Type B pancreatic cell (in vitro differentiated cells): ENCODE data around the gene PRR20G. TPM values are rescaled to one million over a fixed set of nuclear protein-coding genes. Genes with fewer than 3 reads are reported as not detected.
"Not testable (repeated sequence)": the region's sequence is repeated elsewhere in the genome, so short reads cannot be mapped to it uniquely, and the experiment has no call there.

Experiments
- DNase-seq: peaks from one replicate; pipeline ENCODE4 v3.0.0; 2021; ENCODE audit warnings: mixed read lengths; ENCODE audit not compliant: unreplicated experiment; ENCODE audit errors: extremely low spot score
- H3K27ac Mint-ChIP-seq: 2 replicates; pipeline ENCODE4 v1.8.0; 2021; ENCODE audit warnings: mild to moderate bottlenecking, mixed read lengths
- H3K27me3 Mint-ChIP-seq: 2 replicates; pipeline ENCODE4 v1.8.0; 2021; ENCODE audit warnings: mixed read lengths
- H3K36me3 Mint-ChIP-seq: 2 replicates; pipeline ENCODE4 v1.8.0; 2021; ENCODE audit warnings: mixed read lengths
- H3K4me1 Mint-ChIP-seq: one replicate; pipeline ENCODE4 v1.8.0; 2021; ENCODE audit warnings: mixed read lengths; ENCODE audit not compliant: unreplicated experiment
- H3K4me3 Mint-ChIP-seq: 2 replicates; pipeline ENCODE4 v1.8.0; 2021; ENCODE audit warnings: mild to moderate bottlenecking, mixed read lengths
- H3K9me3 Mint-ChIP-seq: 2 replicates; pipeline ENCODE4 v1.8.0; 2021; ENCODE audit warnings: mixed read lengths
- CTCF ChIP-seq: fragments of 200-600 bp; sonication (generic); conservative IDR thresholded peaks from 2 replicates; pipeline ENCODE4 v1.5.0; 2021; ENCODE audit warnings: antibody characterized with exemption, mild to moderate bottlenecking
- total RNA-seq: library from RNA; stranded (reverse); gene quantifications from 2 replicates; pipeline ENCODE4 v1.2.1, GENCODE V29; 2021; ENCODE audit warnings: low replicate concordance

PRR20G gene
- total RNA-seq, 1 donor from 2014 or later: not detected

- Mint-ChIP-seq H3K27me3 (peaks cover 40% of the 10 kb centered on the region), H3K36me3 (no peaks in the 10 kb centered on the region), H3K9me3 (no peaks in the 10 kb centered on the region), H3K4me1 (no peaks in the 10 kb centered on the region), H3K4me3 (no peak overlapping the region), H3K27ac (no peak overlapping the region)
- no peak for DNase-seq
- no peak for TF ChIP-seq CTCF
These were observed 35.7 kb upstream of the PRR20G start for GRCh38 chr3:127323581-127323980.

- no peak for DNase-seq
- Mint-ChIP-seq H3K27me3 (peaks cover 39% of the 10 kb centered on the region), H3K9me3 (no peaks in the 10 kb centered on the region), H3K36me3 (no peaks in the 10 kb centered on the region), H3K4me1 (no peaks in the 10 kb centered on the region), H3K4me3 (no peak overlapping the region), H3K27ac (no peak overlapping the region)
- TF ChIP-seq CTCF: no peak
These were observed 33.5 kb upstream of the PRR20G start for GRCh38 chr3:127321371-127321770.

- Mint-ChIP-seq H3K4me1 (no peaks in the 10 kb centered on the region), H3K27ac (no peak overlapping the region)
- no peak for DNase-seq
These were observed 32.8 kb upstream of the PRR20G start for GRCh38 chr3:127320529-127321121.

GRCh38 chr3:127316685-127317084, 28.8 kb upstream of the PRR20G start:
- DNase-seq: no peak
- Mint-ChIP-seq H3K36me3 (no peaks in the 10 kb centered on the region), H3K4me3 (no peak overlapping the region), H3K27ac (no peak overlapping the region), H3K27me3 (peaks cover 32% of the 10 kb centered on the region), H3K9me3 (no peaks in the 10 kb centered on the region), H3K4me1 (no peaks in the 10 kb centered on the region)
- TF ChIP-seq CTCF: no peak

More at GRCh38 chr3:127320529-127321121, 32.8 kb upstream of the PRR20G start:
- Mint-ChIP-seq H3K36me3 (no peaks in the 10 kb centered on the region), H3K27me3 (peaks cover 42% of the 10 kb centered on the region), H3K4me3 (no peak overlapping the region), H3K9me3 (no peaks in the 10 kb centered on the region)
- TF ChIP-seq CTCF: no peak

- Mint-ChIP-seq H3K9me3 (no peaks in the 10 kb centered on the region), H3K4me3 (no peak overlapping the region), H3K27ac (no peak overlapping the region), H3K27me3 (peaks cover 40% of the 10 kb centered on the region), H3K36me3 (no peaks in the 10 kb centered on the region), H3K4me1 (no peaks in the 10 kb centered on the region)
- TF ChIP-seq CTCF: no peak
- no peak for DNase-seq
These were observed 25.0 kb upstream of the PRR20G start for GRCh38 chr3:127312818-127313217.

GRCh38 chr3:127308821-127309220, 21.0 kb upstream of the PRR20G start:
- not testable (repeated sequence) for H3K27ac Mint-ChIP-seq, H3K36me3 Mint-ChIP-seq, DNase-seq, H3K9me3 Mint-ChIP-seq, H3K4me3 Mint-ChIP-seq, H3K4me1 Mint-ChIP-seq
- peaks cover 47% of the 10 kb centered on the region for H3K27me3 Mint-ChIP-seq
